ENCODE measurements around the gene WDR18.

Gene WDR18

GRCh38 chr19:992670-993055 lies 8.5 kb downstream of the WDR18 start:
- Histone ChIP-seq H3K9me3 (no peaks in the 10 kb centered on the region), H3K27me3 (peaks cover 29% of the 10 kb centered on the region), H3K27ac (no peak overlapping the region), H3K36me3 (no peaks in the 10 kb centered on the region), H3K4me1 (ENCODE audit: control insufficient read depth in 1 of 2, insufficient read depth in 1 of 2, low read depth in 1 of 2, low read length in 1 of 2) (no peaks in the 10 kb centered on the region), H3K4me3 (ENCODE audit: low read depth in 1 of 2, low read length in 1 of 2) (no peak overlapping the region)
- TF ChIP-seq CTCF (IDR thresholded peaks at IDR 0.05), result no peak

GRCh38 chr19:993361-993830 lies 9.3 kb downstream of the WDR18 start:
- no peaks in the 10 kb centered on the region for H3K36me3 ChIP-seq
- H3K27me3 ChIP-seq, result peaks cover 36% of the 10 kb centered on the region
- H3K27ac ChIP-seq, result no peak overlapping the region
- H3K4me1 ChIP-seq (ENCODE audit: control insufficient read depth in 1 of 2, insufficient read depth in 1 of 2, low read depth in 1 of 2, low read length in 1 of 2), result no peaks in the 10 kb centered on the region
- H3K9me3 ChIP-seq, result no peaks in the 10 kb centered on the region
- TF ChIP-seq CTCF (IDR thresholded peaks at IDR 0.05), result no peak
- no peak overlapping the region for H3K4me3 ChIP-seq (ENCODE audit: low read depth in 1 of 2, low read length in 1 of 2)

- Histone ChIP-seq H3K27ac (no peak overlapping the region), H3K9me3 (no peaks in the 10 kb centered on the region), H3K4me1 (ENCODE audit: control insufficient read depth in 1 of 2, insufficient read depth in 1 of 2, low read depth in 1 of 2, low read length in 1 of 2) (no peaks in the 10 kb centered on the region), H3K4me3 (ENCODE audit: low read depth in 1 of 2, low read length in 1 of 2) (no peak overlapping the region), H3K27me3 (peaks cover 41% of the 10 kb centered on the region), H3K36me3 (no peaks in the 10 kb centered on the region)
- TF ChIP-seq CTCF (IDR thresholded peaks at IDR 0.05), result no peak
These were observed 9.8 kb downstream of the WDR18 start for GRCh38 chr19:993831-994393.

- H3K36me3 ChIP-seq, result no peaks in the 10 kb centered on the region
- H3K9me3 ChIP-seq, result no peaks in the 10 kb centered on the region
- H3K4me1 ChIP-seq (ENCODE audit: control insufficient read depth in 1 of 2, insufficient read depth in 1 of 2, low read depth in 1 of 2, low read length in 1 of 2), result no peaks in the 10 kb centered on the region
- TF ChIP-seq CTCF (IDR thresholded peaks at IDR 0.05), result no peak
- no peak overlapping the region for H3K27ac ChIP-seq
- peaks cover 47% of the 10 kb centered on the region for H3K27me3 ChIP-seq
- no peak overlapping the region for H3K4me3 ChIP-seq (ENCODE audit: low read depth in 1 of 2, low read length in 1 of 2)
These were observed 10.4 kb downstream of the WDR18 start for GRCh38 chr19:994516-994915.

GRCh38 chr19:995051-995827 lies 11.1 kb downstream of the WDR18 start:
- Histone ChIP-seq H3K36me3 (no peaks in the 10 kb centered on the region), H3K9me3 (no peaks in the 10 kb centered on the region), H3K27me3 (peaks cover 54% of the 10 kb centered on the region), H3K4me3 (ENCODE audit: low read depth in 1 of 2, low read length in 1 of 2) (no peak overlapping the region), H3K4me1 (ENCODE audit: control insufficient read depth in 1 of 2, insufficient read depth in 1 of 2, low read depth in 1 of 2, low read length in 1 of 2) (peaks cover 0 to 4% of the 10 kb centered on the region in 2 experiments), H3K27ac (no peak overlapping the region)
- no peak for TF ChIP-seq CTCF (IDR thresholded peaks at IDR 0.05)

All from neutrophil (primary cell).